Activated CD4-positive, alpha-beta T cell treated with anti-CD3 and anti-CD28 coated beads, Interleukin-2, amount 50 U/mL, for 48 hours (primary cell): Measurements from ENCODE around the gene CPXM1.

Source experiments
- DNase-seq, 2 experiments: peaks; one replicate each; pipeline ENCODE4 v3.0.0-alpha.2; 2020

Gene CPXM1

GRCh38 chr20:2747676-2748235, 52.7 kb downstream of the CPXM1 start:
- DNase-seq = no peak

GRCh38 chr20:2746636-2747265, 53.7 kb downstream of the CPXM1 start:
- no peak for DNase-seq

GRCh38 chr20:2745936-2746635, 54.3 kb downstream of the CPXM1 start:
- no peak for DNase-seq

GRCh38 chr20:2745060-2745910, 55.1 kb downstream of the CPXM1 start:
- DNase-seq = no peak
